Measurements from ENCODE around the gene HYAL1. TPM values are rescaled to one million over a fixed set of nuclear protein-coding genes. Genes with fewer than 3 reads are reported as not detected.

HYAL1 gene
- total RNA-seq, 1 experiment from 2014 or later = 0.23 TPM

- DNase-seq (ENCODE audit: low read depth) = no peak
These were observed 41.9 kb downstream of the HYAL1 start for GRCh38 chr3:50261505-50261904.

GRCh38 chr3:50260942-50261441 is 42.4 kb downstream of the HYAL1 start:
- no peak for DNase-seq (ENCODE audit: low read depth)

DNA sequence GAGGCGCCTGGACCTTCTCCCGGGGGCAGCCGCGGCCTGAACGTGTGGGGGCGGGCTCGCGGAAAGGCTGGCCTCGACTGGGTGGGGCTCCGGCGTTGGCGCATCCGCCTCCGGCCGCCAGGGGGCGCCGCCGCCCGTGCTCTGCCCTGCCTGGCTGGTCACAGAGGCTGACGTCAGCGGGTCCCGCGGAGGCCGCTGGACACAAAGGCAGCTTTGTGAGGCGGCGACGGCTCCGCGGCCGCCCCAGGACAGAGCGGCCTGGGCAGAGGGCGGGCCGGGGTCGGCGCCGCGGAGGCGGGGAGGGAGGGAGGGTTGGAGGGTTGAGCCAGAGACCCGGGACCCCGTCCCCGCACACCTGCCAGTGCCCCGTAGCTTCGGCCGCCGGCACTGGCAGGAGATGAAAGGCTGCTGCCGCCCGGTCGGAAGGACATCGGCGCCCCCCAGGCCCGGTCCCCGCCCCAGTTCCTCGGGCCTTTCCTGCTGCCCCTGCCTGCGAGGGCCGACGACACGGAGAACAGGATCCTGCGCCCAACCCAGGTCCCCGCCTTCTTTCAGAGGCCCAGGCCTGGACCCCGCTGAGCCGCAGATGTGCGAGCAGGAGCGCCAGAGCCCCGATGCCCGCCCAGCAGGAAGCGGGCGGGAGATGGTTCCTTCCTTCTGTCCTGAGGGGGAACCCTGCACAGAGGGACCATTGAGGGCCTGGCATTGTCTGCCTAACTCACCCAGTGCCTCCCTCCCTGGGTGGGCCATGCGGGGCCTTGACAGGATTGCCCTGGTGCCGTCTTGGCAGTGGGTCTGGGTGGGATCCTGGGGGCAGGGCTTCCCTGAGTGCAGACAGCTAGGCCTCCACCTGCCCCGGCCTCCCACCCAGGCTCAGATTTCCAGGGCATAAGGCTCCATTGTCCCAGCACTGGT is 43.1 kb downstream of the HYAL1 start:
- peak; percentile 85 for DNase-seq (ENCODE audit: low read depth)

DNA sequence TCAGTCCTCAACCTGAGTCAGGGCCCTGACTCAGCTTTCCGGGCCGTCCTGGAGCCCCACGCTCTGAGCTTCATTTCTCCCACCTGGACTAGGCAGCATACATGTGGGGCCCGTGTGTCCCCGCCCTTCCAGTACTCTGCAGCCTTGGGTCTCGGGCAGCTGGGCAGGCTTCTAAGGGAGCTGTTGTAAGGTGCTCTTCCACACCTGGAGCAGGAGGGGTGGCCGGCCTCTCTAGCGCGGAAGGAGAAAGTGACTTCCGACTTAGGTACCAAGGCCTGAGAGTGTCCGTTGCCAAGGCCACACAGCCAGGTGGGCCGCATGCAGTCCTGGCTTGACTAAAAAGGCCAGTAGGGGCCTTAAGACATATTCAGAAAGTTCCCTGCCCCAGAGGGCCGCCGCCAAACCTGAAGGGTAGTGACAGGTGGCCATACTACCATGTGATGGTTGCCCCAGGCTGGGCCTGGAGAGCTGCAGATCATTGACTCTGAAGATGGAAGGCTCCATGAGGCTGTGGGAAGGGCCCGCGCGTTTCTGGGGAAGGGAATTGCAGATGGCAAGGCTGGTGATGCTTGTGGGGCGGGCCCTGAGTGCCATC is 43.8 kb downstream of the HYAL1 start:
- no peak for DNase-seq (ENCODE audit: low read depth)

GRCh38 chr3:50258979-50259378 is 44.4 kb downstream of the HYAL1 start:
- DNase-seq (ENCODE audit: low read depth) = no peak

DNA sequence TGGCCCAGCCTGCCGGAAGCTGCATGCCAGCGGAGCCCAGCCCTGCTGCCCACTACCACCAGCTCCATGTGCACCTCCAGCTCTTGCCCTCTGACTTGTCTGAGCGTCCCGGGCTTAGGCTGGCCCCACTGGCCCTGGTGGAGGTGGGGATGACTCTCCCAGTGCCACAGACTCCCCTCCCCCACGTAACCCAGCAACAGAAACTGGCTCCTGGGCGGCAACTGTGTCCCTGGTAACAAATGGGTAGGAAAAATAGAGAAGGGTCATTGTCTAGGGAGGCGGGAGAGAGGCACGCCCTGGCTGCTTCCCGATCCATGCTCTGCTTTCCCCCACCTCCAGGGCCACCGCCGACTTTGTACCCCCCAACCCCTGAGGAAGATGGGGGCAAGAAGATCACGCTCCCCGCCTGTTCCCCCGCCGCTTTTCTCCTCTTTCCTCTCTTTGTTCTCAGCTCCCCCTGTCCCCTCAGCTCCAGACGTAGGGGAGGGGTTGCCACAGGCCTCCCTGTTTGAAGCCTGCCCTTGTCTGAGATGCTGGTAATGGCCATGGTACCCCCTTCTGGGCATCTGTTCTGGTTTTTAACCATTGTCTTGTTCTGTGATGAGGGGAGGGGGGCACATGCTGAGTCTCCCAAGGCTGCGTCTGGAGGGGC is 45.2 kb downstream of the HYAL1 start:
- DNase-seq (ENCODE audit: low read depth) = no peak

DNA sequence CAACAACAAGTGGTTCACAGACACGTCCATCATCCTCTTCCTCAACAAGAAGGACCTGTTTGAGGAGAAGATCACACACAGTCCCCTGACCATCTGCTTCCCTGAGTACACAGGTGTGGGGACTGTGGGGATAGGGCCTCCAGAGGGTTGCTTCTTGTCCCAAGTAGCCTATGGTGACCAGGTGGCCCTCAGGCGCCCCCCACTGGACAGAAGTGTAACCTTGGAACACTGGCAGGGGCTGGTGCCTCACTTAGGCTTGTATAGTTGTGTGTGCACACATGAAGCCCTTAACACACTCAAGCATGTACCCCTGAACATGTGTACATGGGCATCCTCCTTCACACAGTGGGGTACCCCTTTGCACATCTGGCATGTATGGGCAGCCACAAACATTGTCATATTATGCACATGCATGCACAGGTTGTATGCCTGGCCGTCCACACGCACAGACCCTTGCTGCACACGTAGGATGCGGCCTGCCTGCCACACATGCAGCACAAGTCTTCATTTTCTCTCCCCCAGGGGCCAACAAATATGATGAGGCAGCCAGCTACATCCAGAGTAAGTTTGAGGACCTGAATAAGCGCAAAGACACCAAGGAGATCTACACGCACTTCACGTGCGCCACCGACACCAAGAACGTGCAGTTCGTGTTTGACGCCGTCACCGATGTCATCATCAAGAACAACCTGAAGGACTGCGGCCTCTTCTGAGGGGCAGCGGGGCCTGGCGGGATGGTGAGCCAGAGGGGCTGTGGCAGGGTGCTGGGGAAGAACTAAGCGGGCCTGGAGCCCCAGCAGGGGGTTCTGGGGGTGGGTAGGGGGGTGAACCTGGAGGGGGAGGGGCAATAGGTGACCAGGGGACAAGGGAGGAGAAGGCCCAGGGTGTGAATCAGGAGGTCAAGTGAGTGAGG is 46.1 kb downstream of the HYAL1 start:
- DNase-seq (ENCODE audit: low read depth) = peak; percentile 37

DNA sequence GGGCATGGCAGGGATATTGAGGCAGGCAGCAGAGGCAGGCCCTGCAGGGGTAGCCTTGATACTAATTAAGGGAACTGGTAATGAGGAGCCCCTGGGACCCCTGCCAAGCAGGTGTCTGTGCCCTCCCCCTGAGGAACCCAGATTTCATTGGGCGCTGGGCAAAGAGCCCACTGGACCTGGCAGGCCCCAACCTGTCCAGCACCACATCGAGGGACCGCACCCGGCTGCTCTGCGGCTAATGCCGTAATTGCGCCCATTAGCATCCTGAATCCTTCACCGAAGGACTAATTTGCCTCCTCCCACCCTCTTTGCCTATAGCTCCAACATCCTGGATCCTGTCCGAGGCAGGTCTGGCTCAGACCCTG is 48.1 kb downstream of the HYAL1 start:
- DNase-seq (ENCODE audit: low read depth) = no peak

- peak; percentile 45 for DNase-seq (ENCODE audit: low read depth)
These were observed 48.7 kb downstream of the HYAL1 start for GRCh38 chr3:50254577-50255250.

GRCh38 chr3:50251220-50251619 is 52.2 kb downstream of the HYAL1 start:
- peak; percentile 88 for DNase-seq (ENCODE audit: low read depth)

GRCh38 chr3:50250514-50250913 is 52.9 kb downstream of the HYAL1 start:
- DNase-seq (ENCODE audit: low read depth) = no peak

Other genes starting within 250 kb of the HYAL1 start
- 97.8 and 100 TPM in 2 replicates for gene RBM5, start 214.7 kb downstream of the HYAL1 start, total RNA-seq (2014; rRNA removed)
- gene SEMA3F, start 148.2 kb downstream of the HYAL1 start, total RNA-seq (2014; rRNA removed) = 0.17 and 0.83 TPM in 2 replicates
- not detected in 2 replicates for gene GNAT1, start 112.0 kb downstream of the HYAL1 start, total RNA-seq (2014; rRNA removed)
- 1.1 TPM in 1 of 2 replicates, not detected in the other for gene SLC38A3, start 98.3 kb downstream of the HYAL1 start, total RNA-seq (2014; rRNA removed)
- 297 and 323 TPM in 2 replicates for gene GNAI2, start 67.4 kb downstream of the HYAL1 start, total RNA-seq (2014; rRNA removed)
- 2.1 and 4.1 TPM in 2 replicates for gene SEMA3B, start 34.4 kb downstream of the HYAL1 start, total RNA-seq (2014; rRNA removed)
- gene LSMEM2, start 24.5 kb downstream of the HYAL1 start, total RNA-seq (2014; rRNA removed) = not detected in 2 replicates
- gene IFRD2, start 11.1 kb downstream of the HYAL1 start, total RNA-seq (2014; rRNA removed) = 127 and 129 TPM in 2 replicates
- gene HYAL3, start 4.2 kb downstream of the HYAL1 start, total RNA-seq (2014; rRNA removed) = 4.2 and 6.9 TPM in 2 replicates
- gene NAA80, start 4.2 kb downstream of the HYAL1 start, total RNA-seq (2014; rRNA removed) = 12.7 and 15.1 TPM in 2 replicates
- 106 and 145 TPM in 2 replicates for gene HYAL2, start 19.2 kb upstream of the HYAL1 start, total RNA-seq (2014; rRNA removed)
- 23.7 and 37.8 TPM in 2 replicates for gene TUSC2, start 24.6 kb upstream of the HYAL1 start, total RNA-seq (2014; rRNA removed)
- 26.3 and 32.4 TPM in 2 replicates for gene RASSF1, start 37.3 kb upstream of the HYAL1 start, total RNA-seq (2014; rRNA removed)
- gene ZMYND10, start 42.2 kb upstream of the HYAL1 start, total RNA-seq (2014; rRNA removed) = 1.3 and 1.9 TPM in 2 replicates
- gene NPRL2, start 47.2 kb upstream of the HYAL1 start, total RNA-seq (2014; rRNA removed) = 23.9 and 27.8 TPM in 2 replicates
- gene CYB561D2, start 47.3 kb upstream of the HYAL1 start, total RNA-seq (2014; rRNA removed) = 37.9 and 42.3 TPM in 2 replicates
- 67.8 and 76.5 TPM in 2 replicates for gene TMEM115, start 55.9 kb upstream of the HYAL1 start, total RNA-seq (2014; rRNA removed)
- not detected in 2 replicates for gene CACNA2D2, start 200.1 kb upstream of the HYAL1 start, total RNA-seq (2014; rRNA removed)